ENCODE data around the gene WFDC11.
"Not testable (repeated sequence)": the region's sequence is repeated elsewhere in the genome, so short reads cannot be mapped to it uniquely, and the experiment has no call there.

WFDC11 gene

GRCh38 chr20:45670139-45670538 is at the start of gene WFDC11:
Gene WFDC11 (minus strand): TSS chr20:45670239. CDS start chr20:45650600, 19,639 bp downstream.
- no peaks in the 10 kb centered on the region for H3K4me1 ChIP-seq (ENCODE audit: control insufficient read depth, insufficient read depth, low read length)
- no peak within 1 kb of the TSS for H3K4me3 ChIP-seq (ENCODE audit: low read length)
- no peak within 1 kb of the TSS for H3K9ac ChIP-seq (ENCODE audit: low read length)
- no peaks in the 10 kb centered on the region for H3K36me3 ChIP-seq (ENCODE audit: control insufficient read depth, insufficient read depth, low read length, severe bottlenecking)
- peaks cover 14% of the 10 kb centered on the region for H3K9me3 ChIP-seq (ENCODE audit: control insufficient read depth, low read length)
- no peaks in the 10 kb centered on the region for H3K27me3 ChIP-seq (replicated peaks; ENCODE audit: control insufficient read depth, insufficient read depth, low read length)
- no peak for DNase-seq (ENCODE audit: low read depth)

GRCh38 chr20:45716141-45716688 is 46.2 kb upstream of the WFDC11 start:
- DNase-seq (ENCODE audit: low read depth) = not testable (repeated sequence)

GRCh38 chr20:45704969-45705637 is 35.1 kb upstream of the WFDC11 start, which contains the start of gene WFDC10B:
Gene WFDC10B (minus strand): TSS chr20:45705019. CDS start chr20:45685992, 19,027 bp downstream.
- Histone ChIP-seq H3K9me3 (ENCODE audit: control insufficient read depth, low read length) (no peaks in the 10 kb centered on the region), H3K36me3 (ENCODE audit: control insufficient read depth, insufficient read depth, low read length, severe bottlenecking) (no peaks in the 10 kb centered on the region), H3K27me3 (replicated peaks; ENCODE audit: control insufficient read depth, insufficient read depth, low read length) (no peaks in the 10 kb centered on the region), H3K4me1 (ENCODE audit: control insufficient read depth, insufficient read depth, low read length) (no peaks in the 10 kb centered on the region), H3K4me3 (ENCODE audit: low read length) (no peak within 1 kb of the TSS), H3K9ac (ENCODE audit: low read length) (no peak within 1 kb of the TSS)
- DNase-seq (ENCODE audit: low read depth) = no peak

More at GRCh38 chr20:45716141-45716688, 46.2 kb upstream of the WFDC11 start:
- H3K27me3 ChIP-seq (replicated peaks; ENCODE audit: control insufficient read depth, insufficient read depth, low read length); H3K4me1 ChIP-seq (ENCODE audit: control insufficient read depth, insufficient read depth, low read length); H3K9me3 ChIP-seq (ENCODE audit: control insufficient read depth, low read length); H3K36me3 ChIP-seq (ENCODE audit: control insufficient read depth, insufficient read depth, low read length, severe bottlenecking); H3K9ac ChIP-seq (ENCODE audit: low read length); H3K4me3 ChIP-seq (ENCODE audit: low read length): not testable (repeated sequence)

GRCh38 chr20:45701873-45702272 is 31.8 kb upstream of the WFDC11 start, which contains the start of gene WFDC13:
Gene WFDC13 (plus strand): TSS chr20:45702038. CDS start chr20:45702124, 86 bp downstream.
- H3K9ac ChIP-seq (ENCODE audit: low read length) = no peak within 1 kb of the TSS
- no peak within 1 kb of the TSS for H3K4me3 ChIP-seq (ENCODE audit: low read length)
- H3K36me3 ChIP-seq (ENCODE audit: control insufficient read depth, insufficient read depth, low read length, severe bottlenecking) = no peaks in the 10 kb centered on the region
- no peak for DNase-seq (ENCODE audit: low read depth)
- no peaks in the 10 kb centered on the region for H3K27me3 ChIP-seq (replicated peaks; ENCODE audit: control insufficient read depth, insufficient read depth, low read length)
- H3K4me1 ChIP-seq (ENCODE audit: control insufficient read depth, insufficient read depth, low read length) = no peaks in the 10 kb centered on the region
- H3K9me3 ChIP-seq (ENCODE audit: control insufficient read depth, low read length) = no peaks in the 10 kb centered on the region

GRCh38 chr20:45701104-45701503 is 31.1 kb upstream of the WFDC11 start:
- Histone ChIP-seq H3K36me3 (ENCODE audit: control insufficient read depth, insufficient read depth, low read length, severe bottlenecking) (no peaks in the 10 kb centered on the region), H3K4me1 (ENCODE audit: control insufficient read depth, insufficient read depth, low read length) (no peaks in the 10 kb centered on the region), H3K9ac (ENCODE audit: low read length) (no peak overlapping the region), H3K4me3 (ENCODE audit: low read length) (no peak overlapping the region), H3K27me3 (replicated peaks; ENCODE audit: control insufficient read depth, insufficient read depth, low read length) (no peaks in the 10 kb centered on the region), H3K9me3 (ENCODE audit: control insufficient read depth, low read length) (no peaks in the 10 kb centered on the region)
- no peak for DNase-seq (ENCODE audit: low read depth)

GRCh38 chr20:45695496-45695895 is 25.5 kb upstream of the WFDC11 start:
- H3K9ac ChIP-seq (ENCODE audit: low read length) = no peak overlapping the region

GRCh38 chr20:45693346-45693745 is 23.3 kb upstream of the WFDC11 start:
- not testable (repeated sequence) for H3K27me3 ChIP-seq (replicated peaks; ENCODE audit: control insufficient read depth, insufficient read depth, low read length); H3K36me3 ChIP-seq (ENCODE audit: control insufficient read depth, insufficient read depth, low read length, severe bottlenecking); DNase-seq (ENCODE audit: low read depth)

More at GRCh38 chr20:45695496-45695895, 25.5 kb upstream of the WFDC11 start:
- no peak for DNase-seq (ENCODE audit: low read depth)
- Histone ChIP-seq H3K9me3 (ENCODE audit: control insufficient read depth, low read length) (no peaks in the 10 kb centered on the region), H3K27me3 (replicated peaks; ENCODE audit: control insufficient read depth, insufficient read depth, low read length) (no peaks in the 10 kb centered on the region), H3K4me1 (ENCODE audit: control insufficient read depth, insufficient read depth, low read length) (no peaks in the 10 kb centered on the region), H3K4me3 (ENCODE audit: low read length) (no peak overlapping the region), H3K36me3 (ENCODE audit: control insufficient read depth, insufficient read depth, low read length, severe bottlenecking) (no peaks in the 10 kb centered on the region)

GRCh38 chr20:45685896-45686295 is 15.9 kb upstream of the WFDC11 start:
- H3K9ac ChIP-seq (ENCODE audit: low read length) = no peak overlapping the region
- H3K4me3 ChIP-seq (ENCODE audit: low read length) = no peak overlapping the region
- H3K9me3 ChIP-seq (ENCODE audit: control insufficient read depth, low read length) = peaks cover 4% of the 10 kb centered on the region
- no peak for DNase-seq (ENCODE audit: low read depth)
- no peaks in the 10 kb centered on the region for H3K36me3 ChIP-seq (ENCODE audit: control insufficient read depth, insufficient read depth, low read length, severe bottlenecking)
- H3K4me1 ChIP-seq (ENCODE audit: control insufficient read depth, insufficient read depth, low read length) = no peaks in the 10 kb centered on the region
- peaks cover 10% of the 10 kb centered on the region for H3K27me3 ChIP-seq (replicated peaks; ENCODE audit: control insufficient read depth, insufficient read depth, low read length)

More at GRCh38 chr20:45693346-45693745, 23.3 kb upstream of the WFDC11 start:
- not testable (repeated sequence) for H3K4me1 ChIP-seq (ENCODE audit: control insufficient read depth, insufficient read depth, low read length); H3K9me3 ChIP-seq (ENCODE audit: control insufficient read depth, low read length); H3K4me3 ChIP-seq (ENCODE audit: low read length); H3K9ac ChIP-seq (ENCODE audit: low read length)

- Histone ChIP-seq H3K9me3 (ENCODE audit: control insufficient read depth, low read length) (peaks cover 49% of the 10 kb centered on the region), H3K4me3 (ENCODE audit: low read length) (no peak overlapping the region), H3K9ac (ENCODE audit: low read length) (no peak overlapping the region), H3K4me1 (ENCODE audit: control insufficient read depth, insufficient read depth, low read length) (no peaks in the 10 kb centered on the region), H3K36me3 (ENCODE audit: control insufficient read depth, insufficient read depth, low read length, severe bottlenecking) (no peaks in the 10 kb centered on the region), H3K27me3 (replicated peaks; ENCODE audit: control insufficient read depth, insufficient read depth, low read length) (peaks cover 10% of the 10 kb centered on the region)
- no peak for DNase-seq (ENCODE audit: low read depth)
Measured at GRCh38 chr20:45679650-45680049, 9.6 kb upstream of the WFDC11 start.

GRCh38 chr20:45672765-45673164 is 2.7 kb upstream of the WFDC11 start:
- H3K9ac ChIP-seq (ENCODE audit: low read length) = no peak overlapping the region
- H3K36me3 ChIP-seq (ENCODE audit: control insufficient read depth, insufficient read depth, low read length, severe bottlenecking) = no peaks in the 10 kb centered on the region
- no peaks in the 10 kb centered on the region for H3K4me1 ChIP-seq (ENCODE audit: control insufficient read depth, insufficient read depth, low read length)
- no peaks in the 10 kb centered on the region for H3K27me3 ChIP-seq (replicated peaks; ENCODE audit: control insufficient read depth, insufficient read depth, low read length)
- no peak overlapping the region for H3K4me3 ChIP-seq (ENCODE audit: low read length)
- DNase-seq (ENCODE audit: low read depth) = no peak
- peaks cover 31% of the 10 kb centered on the region for H3K9me3 ChIP-seq (ENCODE audit: control insufficient read depth, low read length)

GRCh38 chr20:45657038-45657437 is 13.0 kb downstream of the WFDC11 start:
- H3K4me3 ChIP-seq (ENCODE audit: low read length); H3K36me3 ChIP-seq (ENCODE audit: control insufficient read depth, insufficient read depth, low read length, severe bottlenecking); DNase-seq (ENCODE audit: low read depth); H3K9me3 ChIP-seq (ENCODE audit: control insufficient read depth, low read length); H3K4me1 ChIP-seq (ENCODE audit: control insufficient read depth, insufficient read depth, low read length); H3K9ac ChIP-seq (ENCODE audit: low read length); H3K27me3 ChIP-seq (replicated peaks; ENCODE audit: control insufficient read depth, insufficient read depth, low read length): not testable (repeated sequence)
